B cell (primary cell): ENCODE results near the gene ZNF737.

Source experiments
- CTCF ChIP-seq: fragments of 200-600 bp; IDR thresholded peaks from one replicate; pipeline ENCODE4 v1.8.0; 2022; ENCODE audit warnings: antibody characterized with exemption, mild to moderate bottlenecking
- EZH2 ChIP-seq: IDR thresholded peaks from 2 replicates; pipeline ENCODE4 v1.6.1; 2012; ENCODE audit warnings: borderline replicate concordance, low read depth, mild to moderate bottlenecking, moderate library complexity, low read length; ENCODE audit not compliant: insufficient read depth, poor library complexity, severe bottlenecking

- TF ChIP-seq CTCF (no peak), EZH2 (no peak)
Measured at GRCh38 chr19:20513189-20513904, 52.2 kb downstream of the ZNF737 start.
